ENCODE data around the gene ZNF486.
"Not testable (repeated sequence)": the region's sequence is repeated elsewhere in the genome, so short reads cannot be mapped to it uniquely, and the experiment has no call there.

Gene ZNF486

DNA sequence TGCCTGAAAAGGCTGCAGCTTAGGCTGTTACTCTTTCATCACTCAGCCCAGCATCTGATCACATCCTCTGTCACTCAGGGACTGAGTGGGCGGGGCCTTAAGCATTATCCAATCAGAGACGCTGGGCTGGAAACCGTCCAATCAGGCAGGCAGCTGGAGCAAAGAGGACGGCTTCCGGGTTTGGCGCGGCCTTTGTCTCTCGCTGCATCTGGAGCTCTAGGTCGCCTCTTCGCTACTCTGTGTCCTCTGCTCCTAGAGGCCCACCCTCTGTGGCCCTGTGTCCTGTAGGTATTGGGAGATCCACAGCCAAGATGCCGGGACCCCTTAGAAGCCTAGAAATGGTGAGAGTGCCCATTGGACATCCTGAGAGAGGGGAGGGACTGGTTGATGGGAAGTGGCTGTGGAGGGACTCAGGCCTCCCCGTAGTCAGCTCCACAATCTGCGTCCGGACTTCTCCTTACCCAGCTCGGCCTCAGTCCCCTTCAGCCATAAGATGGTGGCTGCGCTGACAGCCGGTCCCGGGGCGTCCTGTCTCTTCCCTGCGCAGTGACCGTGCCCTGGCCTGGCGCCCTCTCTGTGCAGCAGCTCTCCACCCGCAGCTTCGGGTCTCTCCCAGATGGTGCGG lies at the start of gene ZNF486:
Gene ZNF486, plus strand, starts transcription at position 195 of the 625 bp plus-strand sequence. Its CDS starts 117 bp downstream, at position 312.
- no peak for DNase-seq

DNA sequence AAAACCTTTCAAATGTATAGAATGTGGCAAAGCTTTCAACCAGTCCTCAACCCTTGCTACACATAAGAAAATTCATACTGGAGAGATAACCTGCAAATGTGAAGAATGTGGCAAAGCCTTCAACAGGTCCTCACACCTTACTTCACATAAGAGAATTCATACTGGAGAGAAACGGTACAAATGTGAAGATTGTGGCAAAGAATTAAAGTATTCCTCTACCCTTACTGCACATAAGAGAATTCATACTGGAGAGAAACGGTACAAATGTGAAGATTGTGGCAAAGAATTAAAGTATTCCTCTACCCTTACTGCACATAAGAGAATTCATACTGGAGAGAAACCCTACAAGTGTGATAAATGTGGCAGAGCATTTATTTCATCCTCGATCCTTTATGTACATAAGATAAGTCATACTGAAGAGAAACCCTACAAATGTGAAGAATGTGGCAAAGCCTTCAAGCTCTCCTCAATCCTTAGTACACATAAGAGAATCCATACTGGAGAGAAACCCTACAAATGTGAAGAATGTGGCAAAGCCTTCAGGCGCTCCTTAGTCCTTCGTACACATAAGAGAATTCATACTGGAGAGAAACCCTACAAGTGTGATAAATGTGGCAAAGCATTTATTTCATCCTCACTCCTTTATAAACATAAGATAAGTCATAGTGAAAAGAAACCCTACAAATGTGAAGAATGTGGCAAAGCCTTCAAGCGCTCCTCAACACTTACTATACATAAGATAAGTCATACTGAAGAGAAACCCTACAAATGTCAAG lies 48.8 kb upstream of the ZNF486 start:
- DNase-seq, result not testable (repeated sequence)

DNA sequence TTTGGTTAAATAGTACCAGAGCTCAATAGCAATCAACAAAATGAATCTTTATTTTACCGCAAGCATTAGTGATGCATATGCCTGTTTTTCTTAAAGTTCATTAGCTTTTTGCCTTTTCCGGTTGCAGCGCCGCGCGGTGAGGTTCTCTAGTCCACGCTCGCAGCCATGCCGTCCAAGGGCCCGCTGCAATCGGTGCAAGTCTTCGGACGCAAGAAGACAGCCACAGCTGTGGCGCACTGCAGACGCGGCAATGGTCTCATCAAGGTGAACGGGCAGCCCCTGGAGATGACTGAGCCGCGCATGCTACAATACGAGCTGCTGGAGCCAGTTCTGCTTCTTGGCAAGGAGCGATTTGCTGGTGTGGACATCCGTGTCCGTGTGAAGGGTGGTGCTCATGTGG lies 42.1 kb upstream of the ZNF486 start:
- no peak for DNase-seq

DNA sequence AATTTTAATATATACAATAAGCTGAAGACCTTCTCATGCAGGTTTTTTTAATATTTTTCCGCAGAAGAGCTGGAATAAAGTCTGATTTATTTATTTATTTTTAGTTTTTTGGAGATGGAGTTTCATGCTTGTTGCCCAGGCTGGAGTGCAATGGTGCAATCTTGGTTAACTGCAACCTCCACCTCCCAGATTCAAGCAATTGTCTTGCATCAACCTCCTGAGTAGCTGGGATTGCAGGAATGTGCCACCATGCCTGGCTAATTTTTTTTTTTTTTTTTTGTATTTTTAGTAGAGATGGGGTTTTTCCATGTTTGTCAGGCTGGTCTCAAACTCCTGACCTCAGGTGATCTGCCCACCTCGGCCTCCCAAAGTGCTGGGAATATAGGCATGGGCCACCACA lies 34.1 kb upstream of the ZNF486 start:
- DNase-seq, result not testable (repeated sequence)

DNA sequence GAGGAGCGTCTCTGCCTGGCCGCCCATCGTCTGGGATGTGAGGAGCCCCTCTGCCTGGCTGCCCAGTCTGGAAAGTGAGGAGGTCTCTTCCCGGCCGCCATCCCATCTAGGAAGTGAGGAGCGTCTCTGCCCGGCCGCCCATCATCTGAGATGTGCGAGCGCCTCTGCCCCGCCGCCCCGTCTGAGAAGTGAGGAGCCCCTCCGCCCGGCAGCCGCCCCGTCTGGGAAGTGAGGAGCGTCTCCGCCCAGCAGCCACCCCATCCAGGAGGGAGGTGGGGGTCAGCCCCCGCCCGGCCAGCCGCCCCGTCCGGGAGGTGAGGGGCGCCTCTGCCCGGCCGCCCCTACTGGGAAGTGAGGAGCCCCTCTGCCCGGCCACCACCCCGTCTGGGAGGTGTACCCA lies 29.3 kb upstream of the ZNF486 start:
- DNase-seq, result not testable (repeated sequence)

GRCh38 chr19:20151617-20152145 lies 15.3 kb upstream of the ZNF486 start:
- DNase-seq, result no peak

GRCh38 chr19:20152506-20152905 lies 14.5 kb upstream of the ZNF486 start:
- DNase-seq, result not testable (repeated sequence)

DNA sequence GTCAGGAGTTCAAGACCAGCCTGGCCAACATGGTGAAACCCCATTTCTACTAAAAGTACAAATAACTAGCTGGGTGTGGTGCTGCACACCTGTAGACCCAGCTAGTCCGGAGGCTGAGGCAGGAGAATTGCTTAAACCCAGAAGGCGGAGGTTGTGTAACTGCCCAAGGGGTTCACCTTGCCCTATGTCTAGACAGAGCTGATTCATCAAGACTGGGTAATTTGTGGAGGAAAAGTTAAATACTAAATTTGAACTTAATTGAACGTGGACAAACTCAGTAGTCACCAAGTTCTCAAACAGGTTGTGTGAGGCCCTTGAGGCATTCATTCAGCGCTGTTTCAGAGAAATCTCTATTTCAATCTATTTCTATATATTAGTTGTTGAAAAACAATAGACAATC lies 13.7 kb upstream of the ZNF486 start:
- no peak for DNase-seq

DNA sequence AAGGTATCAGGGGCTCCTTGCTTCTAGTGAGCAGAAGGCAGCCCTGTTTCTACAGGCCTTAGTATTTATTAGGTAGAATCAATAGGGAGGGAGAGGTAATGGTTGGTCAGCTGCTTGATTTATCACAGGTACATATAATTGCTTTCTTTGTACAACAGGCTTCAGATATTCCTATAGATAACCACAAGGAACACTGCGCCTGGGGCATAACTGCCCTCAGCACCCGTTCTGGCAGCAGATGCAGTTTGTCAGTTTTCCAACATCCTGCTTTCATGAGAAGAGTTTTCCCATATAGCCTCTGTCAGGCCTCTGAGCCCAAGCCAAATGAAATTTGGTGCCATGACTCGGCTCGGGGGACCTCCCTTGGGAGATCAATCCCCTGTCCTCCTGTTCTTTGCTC lies 12.4 kb upstream of the ZNF486 start:
- DNase-seq, result no peak

DNA sequence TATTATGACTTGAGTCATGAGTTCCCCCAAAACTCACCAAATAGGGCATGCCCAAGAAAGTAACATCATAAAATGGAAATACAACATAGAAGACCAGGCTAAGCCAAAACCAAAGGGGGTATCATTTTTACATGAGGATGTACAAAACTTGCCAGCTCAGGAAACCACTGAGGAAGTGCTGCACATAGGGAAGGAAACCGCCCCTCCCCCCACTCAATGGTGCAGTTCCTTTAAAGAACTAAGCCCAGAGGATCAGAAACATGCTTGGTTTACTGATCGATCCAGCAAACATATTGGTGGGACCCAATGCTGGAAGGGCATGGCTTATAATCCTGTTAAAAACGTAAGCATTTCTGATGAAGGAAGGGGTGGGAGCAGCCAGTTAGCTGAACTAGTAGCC lies 4.2 kb upstream of the ZNF486 start:
- DNase-seq, result no peak

GRCh38 chr19:20164456-20164855 lies 2.6 kb upstream of the ZNF486 start:
- DNase-seq, result no peak

DNA sequence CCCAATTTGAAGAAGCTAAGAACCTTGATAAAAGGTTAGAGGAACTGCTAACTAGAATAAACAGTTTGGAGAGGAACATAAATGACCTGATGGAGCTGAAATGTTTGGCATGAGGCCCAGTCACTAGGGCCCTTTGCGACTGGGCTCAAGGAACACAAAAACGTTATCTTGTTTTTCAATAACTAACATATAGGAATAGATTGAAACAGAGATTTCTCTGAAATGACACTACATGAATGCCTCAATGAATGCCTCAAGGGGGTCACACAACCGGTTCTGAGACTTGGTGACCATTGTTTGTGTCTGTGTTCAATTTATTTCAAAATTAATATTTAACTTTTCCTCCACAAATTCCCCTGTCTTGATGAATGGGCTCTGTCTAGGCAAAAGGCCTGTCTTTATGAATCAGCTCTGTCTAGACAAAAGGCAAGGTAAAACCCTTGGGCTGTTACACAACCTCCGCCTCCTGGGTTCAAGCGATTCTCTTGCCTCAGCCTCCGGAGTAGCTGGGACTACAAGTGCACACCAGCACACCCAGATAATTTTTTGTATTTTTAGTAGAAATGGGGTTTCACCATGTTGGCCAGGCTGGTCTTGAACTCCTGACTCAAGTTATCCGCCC lies 932 bp upstream of the ZNF486 start:
- DNase-seq, result no peak

GRCh38 chr19:20167651-20168122 lies 673 bp downstream of the ZNF486 start:
- DNase-seq, result no peak

DNA sequence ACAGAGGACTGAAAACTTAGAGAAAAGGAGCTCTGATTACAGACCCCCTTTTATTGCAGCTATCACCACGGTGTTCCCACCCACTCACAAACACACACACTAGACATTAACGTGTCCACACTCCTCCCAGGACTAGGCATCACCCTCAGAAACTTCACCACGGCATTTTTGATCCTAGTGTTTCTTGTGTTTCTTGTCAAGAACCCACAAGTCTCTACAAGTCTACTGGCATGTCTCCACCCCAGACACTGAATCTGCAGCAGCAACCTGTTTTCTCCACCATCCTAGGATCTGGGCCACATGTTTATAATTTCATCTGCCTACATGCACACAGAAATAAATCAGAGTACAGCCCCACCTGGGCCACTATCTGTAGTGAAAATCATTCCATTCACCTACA lies 4.3 kb downstream of the ZNF486 start:
- no peak for DNase-seq

- not testable (repeated sequence) for DNase-seq
These were observed 8.8 kb downstream of the ZNF486 start for GRCh38 chr19:20175848-20176247.

DNA sequence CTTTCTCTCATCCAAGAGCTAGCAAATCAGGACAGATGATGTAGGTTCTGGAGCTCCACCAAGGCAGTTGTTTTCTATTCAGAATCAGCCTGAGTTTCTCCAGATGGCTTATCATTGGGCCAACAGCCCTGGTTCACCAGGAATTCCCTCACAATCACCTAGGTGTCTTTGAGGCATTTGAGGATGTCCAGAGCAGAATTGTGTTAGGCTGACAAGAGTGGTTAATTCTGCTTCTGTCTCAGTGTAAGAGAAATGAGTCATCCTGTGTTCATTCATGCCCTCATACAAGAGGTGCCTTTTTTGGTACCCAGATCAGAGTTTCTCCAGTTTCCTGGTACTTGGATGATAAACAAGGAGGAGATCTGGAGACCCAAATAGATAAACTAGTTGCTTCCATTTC lies 12.9 kb downstream of the ZNF486 start:
- DNase-seq, result not testable (repeated sequence)

GRCh38 chr19:20182222-20182785 lies 15.3 kb downstream of the ZNF486 start:
- no peak for DNase-seq

DNA sequence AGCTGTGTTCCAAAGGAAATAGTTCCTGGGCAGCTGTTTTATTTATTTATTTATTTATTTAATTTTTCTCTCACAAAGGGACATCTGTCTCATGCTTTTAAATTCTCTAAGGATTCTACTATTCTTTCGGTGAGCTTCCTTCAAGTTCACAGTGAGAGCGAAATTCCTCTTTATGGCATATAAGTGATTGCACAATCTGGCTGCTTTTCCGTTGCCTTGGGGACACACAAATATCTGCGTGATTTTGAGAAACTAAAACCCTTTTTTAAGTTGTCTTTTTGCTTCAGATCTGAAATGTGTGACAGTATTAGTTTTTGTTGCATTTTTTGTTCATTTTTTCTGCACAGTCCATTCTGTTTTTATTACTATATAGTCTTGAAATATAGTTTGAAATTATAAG lies 19.2 kb downstream of the ZNF486 start:
- no peak for DNase-seq

- no peak for DNase-seq
These were observed 30.7 kb downstream of the ZNF486 start for GRCh38 chr19:20197747-20198146.

GRCh38 chr19:20209051-20209450 lies 42.0 kb downstream of the ZNF486 start:
- DNase-seq, result no peak

- DNase-seq, result not testable (repeated sequence)
These were observed 47.4 kb downstream of the ZNF486 start for GRCh38 chr19:20214366-20214765.

DNA sequence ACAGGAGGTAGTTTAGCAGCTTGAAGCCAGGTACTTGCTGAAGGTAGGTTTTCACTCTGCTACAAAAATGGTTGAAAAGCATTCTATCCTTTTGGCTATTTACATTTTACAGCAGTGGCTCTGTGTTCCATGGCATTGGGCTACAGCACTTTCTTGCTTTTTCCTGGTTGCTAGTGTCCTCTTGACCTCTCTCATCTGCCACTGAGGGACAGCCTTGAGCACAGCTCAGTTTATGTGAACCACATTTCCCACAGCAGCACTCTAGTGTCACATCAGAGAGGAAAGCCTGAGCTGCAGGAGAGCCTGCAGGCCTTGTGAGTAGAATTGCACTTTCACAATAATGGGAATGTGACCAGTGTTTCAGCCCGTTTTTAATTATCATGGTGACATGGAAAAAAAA lies 54.6 kb downstream of the ZNF486 start:
- not testable (repeated sequence) for DNase-seq

GRCh38 chr19:20233105-20233504 lies 66.1 kb downstream of the ZNF486 start:
- DNase-seq, result no peak
